ENCODE data around the gene HEXIM2. TPM values are rescaled to one million over a fixed set of nuclear protein-coding genes. Genes with fewer than 3 reads are reported as not detected.

Gene HEXIM2
- total RNA-seq, 1 experiment from 2014 or later = 12.5 TPM

- no peak overlapping the region for H3K9ac ChIP-seq (ENCODE audit: extremely low read depth, insufficient read length, low read length)
- H2AFZ ChIP-seq (ENCODE audit: low read length) = no peak overlapping the region
- H2BK20ac ChIP-seq (ENCODE audit: low read depth, low read length, poor library complexity, severe bottlenecking) = no peak overlapping the region
- no peak for TF ChIP-seq CTCF (conservative IDR thresholded peaks at IDR 0.05)
- H2AK5ac ChIP-seq (ENCODE audit: insufficient read length, low read length) = no peak overlapping the region
- H3K56ac ChIP-seq (ENCODE audit: insufficient read length, low read depth, low read length) = no peak overlapping the region
- H3K27me3 ChIP-seq (ENCODE audit: insufficient read depth, low read length) = no peaks in the 10 kb centered on the region
- Mint-ChIP-seq H3K27ac (no peak overlapping the region), H3K36me3 (ENCODE audit: insufficient read depth in 1 of 3, low read depth in 3 of 3) (peaks cover 3 to 6% (median 4%) of the 10 kb centered on the region in 3 experiments; a peak in 5 of 7 replicates), H3K4me1 (peaks cover 11 to 21% of the 10 kb centered on the region in 2 experiments), H3K4me3 (peak overlapping the region; percentile 70 to 76), H3K9me3 (peaks cover 3 to 5% of the 10 kb centered on the region in 2 experiments; a peak in 4 of 5 replicates), H3K27me3 (ENCODE audit: low read depth) (peaks cover 1% of the 10 kb centered on the region; the same call in 1 of the 2 replicates)
- no CpG with 5 or more reads among the region's 21 CpGs for WGBS (ENCODE audit: extremely low coverage, insufficient read length, low lambda C conversion rate)
- H4K91ac ChIP-seq (ENCODE audit: insufficient read length, low read depth, low read length) = no peak overlapping the region
- H3K23ac ChIP-seq (ENCODE audit: insufficient read length, low read depth, low read length) = no peak overlapping the region
- H4K20me1 ChIP-seq (ENCODE audit: control insufficient read depth, insufficient read depth, insufficient read length) = no peaks in the 10 kb centered on the region
- no peaks in the 10 kb centered on the region for H3K79me2 ChIP-seq (ENCODE audit: insufficient read depth, low read length)
- H2BK15ac ChIP-seq (ENCODE audit: low read depth, low read length) = no peak overlapping the region
- no peak overlapping the region for H2BK12ac ChIP-seq (ENCODE audit: insufficient read length, low read depth, low read length)
- no peak overlapping the region for H4K5ac ChIP-seq (ENCODE audit: insufficient read length, low read depth, low read length)
- no peak overlapping the region for H3K4ac ChIP-seq (ENCODE audit: low read depth, low read length)
- no peak overlapping the region for H4K8ac ChIP-seq (replicated peaks; ENCODE audit: insufficient read length, low read depth, low read length)
- no peak overlapping the region for H3K27ac ChIP-seq (ENCODE audit: insufficient read length, low read depth, low read length)
- DNase-seq = no peak
- H2BK120ac ChIP-seq (ENCODE audit: low read depth, low read length, poor library complexity, severe bottlenecking) = no peak overlapping the region
- no peaks in the 10 kb centered on the region for H3K79me1 ChIP-seq (ENCODE audit: insufficient read depth, low read depth, low read length, poor library complexity, severe bottlenecking)
- H3K4me1 ChIP-seq (ENCODE audit: insufficient read depth, low read length) = no peaks in the 10 kb centered on the region
- no peak overlapping the region for H3T11ph ChIP-seq (ENCODE audit: low read length)
- peak overlapping the region; percentile 67 for H3K4me2 ChIP-seq (ENCODE audit: insufficient read depth, insufficient read length, low read length)
- H3K23me2 ChIP-seq (ENCODE audit: insufficient read length, low read depth, low read length, poor library complexity, severe bottlenecking) = peaks cover 14% of the 10 kb centered on the region
- no peaks in the 10 kb centered on the region for H3K9me3 ChIP-seq (ENCODE audit: control insufficient read depth, low read depth, low read length)
- H3K14ac ChIP-seq (ENCODE audit: insufficient read depth, low read length) = no peak overlapping the region
- H2BK5ac ChIP-seq (ENCODE audit: insufficient read length, low read length) = no peak overlapping the region
- no peak overlapping the region for H3K18ac ChIP-seq (ENCODE audit: insufficient read length, low read depth, low read length)
Observed at GRCh38 chr17:45135978-45136791, 25.5 kb upstream of the HEXIM2 start.
